Measurements from ENCODE around the gene RAD50. TPM values are rescaled to one million over a fixed set of nuclear protein-coding genes. Genes with fewer than 3 reads are reported as not detected.

The RAD50 gene
- total and polyA plus RNA-seq, 2 of the 4 experiments (the other 2 are of a cell fraction) = 5.2 to 6.2 TPM

DNA sequence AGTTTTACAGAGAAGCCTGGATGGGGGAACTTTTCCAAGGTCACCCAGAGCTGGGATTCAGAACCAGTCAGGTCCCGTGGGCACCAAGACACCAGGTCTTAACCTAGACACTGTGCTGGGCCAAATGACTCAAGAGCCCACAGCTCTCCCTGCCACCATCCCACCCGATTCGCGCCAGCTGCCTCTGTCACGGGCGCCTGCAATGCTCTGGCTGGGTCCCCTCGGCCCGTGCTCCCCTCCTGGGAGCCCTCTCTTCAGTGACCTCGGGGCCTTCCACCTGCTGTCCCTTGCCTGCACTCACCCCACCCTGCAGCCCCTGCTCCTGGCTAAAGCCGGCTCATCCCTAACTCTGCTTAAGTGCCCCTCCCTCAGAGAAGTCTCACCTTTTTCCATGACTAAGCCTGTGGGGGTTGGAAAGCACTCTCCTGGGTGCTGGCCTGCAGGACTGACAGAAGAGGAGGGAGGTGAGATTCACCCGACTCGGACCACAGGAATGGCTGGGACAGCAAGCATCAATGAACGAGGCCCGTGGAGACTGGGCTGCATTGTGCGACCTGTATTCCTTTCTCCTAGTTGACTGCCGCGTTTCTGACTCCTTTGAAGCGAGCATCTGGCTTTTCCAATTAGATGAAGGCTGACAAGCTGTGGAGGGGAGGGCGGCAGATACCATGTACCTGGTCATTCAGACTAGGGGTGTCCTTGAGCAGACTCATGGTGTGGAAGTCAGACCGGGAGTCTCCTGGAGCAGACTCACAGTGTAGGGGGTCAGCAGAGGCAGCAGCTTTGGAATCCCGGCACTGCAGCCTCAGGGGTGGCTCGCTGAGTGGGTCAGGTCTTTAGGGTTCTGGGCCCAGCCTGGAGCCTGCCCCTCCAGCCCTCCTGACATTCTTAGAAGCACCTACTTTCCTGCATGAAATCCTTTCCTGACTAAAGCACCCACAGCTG, 111.3 kb downstream of the RAD50 start (continued):
- no peak for TF ChIP-seq SMC3 (IDR thresholded peaks at IDR 0.05; ENCODE audit: low read depth, low read length)

DNA sequence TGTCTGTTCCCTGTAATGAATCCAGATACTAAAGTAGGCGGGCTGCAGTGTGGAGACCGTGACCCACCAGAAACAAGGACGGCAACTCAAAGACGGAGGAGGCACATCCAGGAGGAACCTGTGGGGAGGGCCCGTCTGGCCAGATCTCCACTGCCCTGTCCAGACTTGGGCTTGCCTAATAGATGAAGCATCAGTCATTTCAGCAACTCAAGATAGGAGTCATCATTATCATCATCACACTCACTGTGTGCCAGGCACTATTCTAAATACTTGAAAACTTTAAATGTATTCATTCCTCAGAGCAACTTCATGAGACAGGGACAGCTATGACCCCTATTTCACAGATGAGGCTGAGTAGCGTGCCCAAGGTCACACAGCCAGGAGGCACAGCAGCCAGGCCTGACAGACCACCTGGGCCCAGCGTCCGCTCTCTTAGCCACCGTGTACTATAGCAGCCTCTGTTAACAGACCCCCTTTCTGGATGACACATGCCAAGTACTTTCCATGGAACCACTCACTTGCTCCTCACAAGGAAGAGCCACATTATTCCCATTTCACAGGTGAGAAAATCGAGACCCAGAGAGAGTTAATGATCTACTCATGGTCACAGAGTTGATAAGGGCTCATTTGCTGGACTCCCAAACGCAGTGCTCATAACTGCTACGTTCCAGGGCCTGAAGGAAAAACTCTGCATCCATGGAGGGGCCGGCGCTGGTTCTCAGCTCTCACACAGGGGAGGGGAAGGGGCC, 112.1 kb downstream of the RAD50 start:
- Histone ChIP-seq H2AK5ac (ENCODE audit: low read depth, low read length) (no peak overlapping the region), H3K36me3 (ENCODE audit: control insufficient read depth, insufficient read depth, low read length) (no peaks in the 10 kb centered on the region), H3K56ac (ENCODE audit: extremely low read depth, insufficient read depth, low read length) (no peak overlapping the region), H3K4me3 (ENCODE audit: insufficient read depth, low read depth, low read length) (no peak overlapping the region), H2BK120ac (ENCODE audit: low read depth, low read length) (no peak overlapping the region), H3K79me1 (ENCODE audit: low read depth in 1 of 2, low read length in 2 of 2) (no peaks in the 10 kb centered on the region), H2BK15ac (ENCODE audit: low read depth, low read length) (no peak overlapping the region), H4K5ac (ENCODE audit: low read depth, low read length) (no peak overlapping the region), H2AFZ (replicated peaks; ENCODE audit: low read length, poor library complexity) (no peak overlapping the region), H3K4me2 (ENCODE audit: low read depth, low read length) (no peak overlapping the region), H2AK9ac (replicated peaks; ENCODE audit: low read depth, low read length, poor library complexity) (peak overlapping the region; percentile 40), H2BK5ac (ENCODE audit: low read depth, low read length, poor library complexity, severe bottlenecking) (no peak overlapping the region), H3K14ac (replicated peaks; ENCODE audit: low read depth, low read length) (no peak overlapping the region), H3K9me1 (ENCODE audit: insufficient read depth, low read length) (peaks cover 1% of the 10 kb centered on the region), H3K9ac (ENCODE audit: low read depth, low read length) (no peak overlapping the region), H3K27me3 (ENCODE audit: control insufficient read depth, insufficient read depth, low read length) (no peaks in the 10 kb centered on the region), H3K4ac (ENCODE audit: low read depth, low read length) (no peak overlapping the region), H3K4me1 (ENCODE audit: control insufficient read depth, insufficient read depth, low read length) (peaks cover under 1% of the 10 kb centered on the region), H2BK20ac (ENCODE audit: low read depth, low read length) (no peak overlapping the region), H3K23ac (ENCODE audit: low read depth, low read length) (no peak overlapping the region), H3K9me3 (ENCODE audit: control insufficient read depth, insufficient read depth, low read length) (no peaks in the 10 kb centered on the region), H4K20me1 (ENCODE audit: insufficient read depth, low read length) (no peaks in the 10 kb centered on the region), H3K18ac (ENCODE audit: low read depth, low read length) (no peak overlapping the region), H4K8ac (ENCODE audit: low read depth in 2 of 2, low read length in 2 of 2) (no peak overlapping the region), H3K27ac (ENCODE audit: insufficient read depth, low read length) (no peak overlapping the region), H4K91ac (ENCODE audit: insufficient read depth, low read depth, low read length) (no peak overlapping the region)
- ATAC-seq (ENCODE audit: low read depth) = no peak
- intact Hi-C loops (cut with micrococcal nuclease) = no loop called here
- dilution Hi-C loops (cut with HindIII; ENCODE audit: low sequenced_read_pairs, unreplicated experiment) = no loop called here
- TF ChIP-seq, protein P1, sequence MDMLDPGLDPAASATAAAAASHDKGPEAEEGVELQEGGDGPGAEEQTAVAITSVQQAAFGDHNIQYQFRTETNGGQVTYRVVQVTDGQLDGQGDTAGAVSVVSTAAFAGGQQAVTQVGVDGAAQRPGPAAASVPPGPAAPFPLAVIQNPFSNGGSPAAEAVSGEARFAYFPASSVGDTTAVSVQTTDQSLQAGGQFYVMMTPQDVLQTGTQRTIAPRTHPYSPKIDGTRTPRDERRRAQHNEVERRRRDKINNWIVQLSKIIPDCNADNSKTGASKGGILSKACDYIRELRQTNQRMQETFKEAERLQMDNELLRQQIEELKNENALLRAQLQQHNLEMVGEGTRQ (IDR thresholded peaks at IDR 0.05; ENCODE audit: low read depth, low read length) = no peak
- TF ChIP-seq MAZ (IDR thresholded peaks at IDR 0.05; ENCODE audit: borderline replicate concordance, low read depth, low read length) (no peak), RAD21 (IDR thresholded peaks at IDR 0.05; ENCODE audit: low read length) (no peak), CEBPB (IDR thresholded peaks at IDR 0.05; ENCODE audit: low read depth, low read length) (0 out of 2 replicates have a peak, but pooled peaks have one; percentile 24)
- BruUV-seq (replicated peaks) = no TSS peak
- in situ Hi-C loops (cut with MboI; ENCODE audit: low sequenced_read_pairs) = no loop called here
- no peak for DNase-seq
- CTCF ChIA-PET = no interaction called here
- WGBS, 2 experiments (ENCODE audit: extremely low coverage in 2 of 2, insufficient read length in 1 of 2) = 81% methylated on average over 4 of the region's 14 CpGs; no CpG with 5 or more reads in 1 of the 2 experiments
- POLR2A ChIA-PET (ENCODE audit: unreplicated experiment) = no interaction called here

All from IMR-90 (cell line).